ENCODE data around the gene VRK1.

GRCh38 chr14:96867634-96868033 lies 70.5 kb downstream of the VRK1 start:
- no peak for TF ChIP-seq POLR2A (IDR thresholded peaks at IDR 0.05; ENCODE audit: low read length)
- TF ChIP-seq GATA1 (IDR thresholded peaks at IDR 0.05; ENCODE audit: low read depth, low read length): no peak

All from erythroblast (primary cell).